ENCODE measurements around the gene DCAF11.

DNA sequence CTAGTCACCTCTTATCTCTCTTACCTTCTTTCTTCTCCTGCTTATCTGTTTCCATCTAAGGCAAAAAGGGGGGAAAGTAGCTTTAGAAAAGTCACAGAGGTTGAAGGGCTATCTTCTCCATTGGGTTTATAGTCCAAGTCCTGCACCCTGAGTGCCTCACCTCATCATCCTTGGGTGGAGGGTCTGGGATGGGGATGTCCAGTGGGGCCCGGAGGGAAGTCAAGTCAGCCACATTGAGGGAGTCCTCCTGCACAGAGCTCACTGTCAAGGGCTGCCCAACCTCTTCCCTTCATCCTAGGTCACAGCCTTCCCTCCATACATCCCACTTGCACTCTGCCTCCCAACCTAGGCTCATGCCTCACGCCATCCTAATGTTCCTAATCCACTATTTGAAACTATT is 30.6 kb downstream of the DCAF11 start:
- TF ChIP-seq, protein P1, sequence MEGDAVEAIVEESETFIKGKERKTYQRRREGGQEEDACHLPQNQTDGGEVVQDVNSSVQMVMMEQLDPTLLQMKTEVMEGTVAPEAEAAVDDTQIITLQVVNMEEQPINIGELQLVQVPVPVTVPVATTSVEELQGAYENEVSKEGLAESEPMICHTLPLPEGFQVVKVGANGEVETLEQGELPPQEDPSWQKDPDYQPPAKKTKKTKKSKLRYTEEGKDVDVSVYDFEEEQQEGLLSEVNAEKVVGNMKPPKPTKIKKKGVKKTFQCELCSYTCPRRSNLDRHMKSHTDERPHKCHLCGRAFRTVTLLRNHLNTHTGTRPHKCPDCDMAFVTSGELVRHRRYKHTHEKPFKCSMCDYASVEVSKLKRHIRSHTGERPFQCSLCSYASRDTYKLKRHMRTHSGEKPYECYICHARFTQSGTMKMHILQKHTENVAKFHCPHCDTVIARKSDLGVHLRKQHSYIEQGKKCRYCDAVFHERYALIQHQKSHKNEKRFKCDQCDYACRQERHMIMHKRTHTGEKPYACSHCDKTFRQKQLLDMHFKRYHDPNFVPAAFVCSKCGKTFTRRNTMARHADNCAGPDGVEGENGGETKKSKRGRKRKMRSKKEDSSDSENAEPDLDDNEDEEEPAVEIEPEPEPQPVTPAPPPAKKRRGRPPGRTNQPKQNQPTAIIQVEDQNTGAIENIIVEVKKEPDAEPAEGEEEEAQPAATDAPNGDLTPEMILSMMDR (IDR thresholded peaks at IDR 0.05) = no peak
- no peak for TF ChIP-seq POLR2A (IDR thresholded peaks at IDR 0.05)

All from esophagus squamous epithelium (tissue), 4 donors.